ENCODE measurements around the gene LINGO1.

LINGO1 gene

GRCh38 chr15:77631745-77632533, 773 bp downstream of the LINGO1 start:
- DNase-seq (ENCODE audit: low read depth) = no peak

- no peak for DNase-seq (ENCODE audit: low read depth)
Measured at GRCh38 chr15:77630956-77631744, 1.6 kb downstream of the LINGO1 start.

- no peak for DNase-seq (ENCODE audit: low read depth)
Measured at GRCh38 chr15:77630056-77630455, 2.7 kb downstream of the LINGO1 start.

- DNase-seq (ENCODE audit: low read depth) = no peak
Measured at GRCh38 chr15:77629070-77630030, 3.4 kb downstream of the LINGO1 start.

- no peak for DNase-seq (ENCODE audit: low read depth)
Measured at GRCh38 chr15:77628010-77628409, 4.7 kb downstream of the LINGO1 start.

- DNase-seq (ENCODE audit: low read depth) = no peak
Measured at GRCh38 chr15:77627581-77627980, 5.1 kb downstream of the LINGO1 start.

- DNase-seq (ENCODE audit: low read depth) = no peak
Measured at GRCh38 chr15:77627067-77627466, 5.6 kb downstream of the LINGO1 start.

GRCh38 chr15:77626002-77626401, 6.7 kb downstream of the LINGO1 start:
- DNase-seq (ENCODE audit: low read depth) = no peak

GRCh38 chr15:77625376-77625775, 7.3 kb downstream of the LINGO1 start:
- no peak for DNase-seq (ENCODE audit: low read depth)

- no peak for DNase-seq (ENCODE audit: low read depth)
Measured at GRCh38 chr15:77624868-77625267, 7.8 kb downstream of the LINGO1 start.

- no peak for DNase-seq (ENCODE audit: low read depth)
Measured at GRCh38 chr15:77623755-77624524, 8.8 kb downstream of the LINGO1 start.

GRCh38 chr15:77622934-77623754, 9.6 kb downstream of the LINGO1 start:
- no peak for DNase-seq (ENCODE audit: low read depth)

GRCh38 chr15:77622209-77622933, 10.3 kb downstream of the LINGO1 start:
- DNase-seq (ENCODE audit: low read depth) = no peak

GRCh38 chr15:77621847-77622208, 10.9 kb downstream of the LINGO1 start:
- no peak for DNase-seq (ENCODE audit: low read depth)

- no peak for DNase-seq (ENCODE audit: low read depth)
Measured at GRCh38 chr15:77620960-77621647, 11.6 kb downstream of the LINGO1 start.

GRCh38 chr15:77620297-77620696, 12.4 kb downstream of the LINGO1 start:
- DNase-seq (ENCODE audit: low read depth) = no peak

- DNase-seq (ENCODE audit: low read depth) = no peak
Measured at GRCh38 chr15:77619883-77620282, 12.8 kb downstream of the LINGO1 start.

GRCh38 chr15:77617476-77618230, 15.1 kb downstream of the LINGO1 start:
- no peak for DNase-seq (ENCODE audit: low read depth)

GRCh38 chr15:77616072-77616471, 16.6 kb downstream of the LINGO1 start:
- no peak for DNase-seq (ENCODE audit: low read depth)

All from activated T-helper 1 cell treated with Interleukin-2 at 50 U/mL for 16 hours (primary cell).